Measurements from ENCODE around the gene ULK4. TPM values are rescaled to one million over a fixed set of nuclear protein-coding genes. Genes with fewer than 3 reads are reported as not detected.
A peak's percentile ranks its signal among the peaks of the same experiment; 100 is the strongest.

Gene ULK4
- total and polyA plus RNA-seq, 12 donors: 1.6 to 24.5 (median 6.9) TPM

- Histone ChIP-seq H3K9me3 (replicated peaks in 1 of 3) (no peaks in the 10 kb centered on the region), H3K36me3 (replicated peaks in 1 of 2) (no peaks in the 10 kb centered on the region), H3K27me3 (no peaks in the 10 kb centered on the region), H3K4me1 (replicated peaks in 1 of 2) (no peaks in the 10 kb centered on the region), H3K4me3 (no peak overlapping the region), H3K27ac (no peak overlapping the region)
- no peak for TF ChIP-seq CTCF (IDR thresholded peaks at IDR 0.05)
- no peak for TF ChIP-seq POLR2A (IDR thresholded peaks at IDR 0.05)
- 67 to 80% (median 76%) methylated on average over 1 of the region's 1 CpG for WGBS, 4 donors
- intact Hi-C loops (cut with DNase I): loop anchor here in 1 of 2 donors (10.0 kb wide), 1 partner anchor 85 kb away; no protein-coding TSS in a partner anchor
- no peak for DNase-seq
Observed at GRCh38 chr3:41999909-42000308, 38.0 kb upstream of the ULK4 start.

- H3K9me3 ChIP-seq (replicated peaks in 1 of 3): no peaks in the 10 kb centered on the region
- no peak for DNase-seq
- H3K4me1 ChIP-seq (replicated peaks in 1 of 2): no peaks in the 10 kb centered on the region
- no peaks in the 10 kb centered on the region for H3K27me3 ChIP-seq
- no peak overlapping the region for H3K27ac ChIP-seq
- intact Hi-C loops (cut with DNase I): no loop called here
- TF ChIP-seq CTCF (IDR thresholded peaks at IDR 0.05) (peak; percentile 6 to 33 (median 27)), POLR2A (IDR thresholded peaks at IDR 0.05) (no peak)
- WGBS, 4 donors: 64 to 69% (median 66%) methylated on average over 6 of the region's 6 CpGs
- H3K36me3 ChIP-seq (replicated peaks in 1 of 2): no peaks in the 10 kb centered on the region
- H3K4me3 ChIP-seq: no peak overlapping the region
Observed at GRCh38 chr3:41997702-41998550, 36.0 kb upstream of the ULK4 start.

GRCh38 chr3:41991437-41991836, 29.5 kb upstream of the ULK4 start:
- no peak for DNase-seq
- WGBS, 4 donors: 58 to 62% (median 61%) methylated on average over 3 of the region's 3 CpGs
- H3K9me3 ChIP-seq (replicated peaks in 1 of 3): no peaks in the 10 kb centered on the region
- no peak overlapping the region for H3K4me3 ChIP-seq
- intact Hi-C loops (cut with DNase I): no loop called here
- TF ChIP-seq CTCF (IDR thresholded peaks at IDR 0.05) (no peak), POLR2A (IDR thresholded peaks at IDR 0.05) (no peak)
- H3K27ac ChIP-seq: no peak overlapping the region
- no peaks in the 10 kb centered on the region for H3K4me1 ChIP-seq (replicated peaks in 1 of 2)
- no peaks in the 10 kb centered on the region for H3K27me3 ChIP-seq
- H3K36me3 ChIP-seq (replicated peaks in 1 of 2): no peaks in the 10 kb centered on the region

- no peak for DNase-seq
- WGBS, 4 donors: 95 to 100% (median 97%) methylated on average over 3 of the region's 3 CpGs
- H3K27me3 ChIP-seq: no peaks in the 10 kb centered on the region
- no peak overlapping the region for H3K4me3 ChIP-seq
- H3K4me1 ChIP-seq (replicated peaks in 1 of 2): no peaks in the 10 kb centered on the region
- H3K36me3 ChIP-seq (replicated peaks in 1 of 2): no peaks in the 10 kb centered on the region
- TF ChIP-seq POLR2A (IDR thresholded peaks at IDR 0.05): no peak
- TF ChIP-seq CTCF (IDR thresholded peaks at IDR 0.05): no peak
- intact Hi-C loops (cut with DNase I): no loop called here
- H3K9me3 ChIP-seq (replicated peaks in 1 of 3): no peaks in the 10 kb centered on the region
- H3K27ac ChIP-seq: no peak overlapping the region
Observed at GRCh38 chr3:41989518-41989917, 27.6 kb upstream of the ULK4 start.
